Gastroesophageal sphincter (tissue), 3 donors: ENCODE measurements around the gene PHEX.

Experiments
- CTCF ChIP-seq, 4 experiments: fragments of 200-600 bp in 2 of 4; fragments of 450-650 bp in 2 of 4; sonication (generic) in 1 of 4; IDR thresholded peaks; one replicate each; pipeline ENCODE4 v1.5.1; 2017 to 2019; ENCODE audit warnings: antibody characterized with exemption in 4 of 4, mild to moderate bottlenecking in 2 of 4, moderate library complexity in 2 of 4
- EP300 ChIP-seq: sonication (generic); formaldehyde crosslinking; IDR thresholded peaks from one replicate; pipeline ENCODE4 v1.6.1; 2017; ENCODE audit warnings: antibody characterized with exemption, mild to moderate bottlenecking
- POLR2A ChIP-seq, 2 donors: fragments of 450-650 bp; IDR thresholded peaks; one replicate each; pipeline ENCODE4 v1.6.1; 2017; ENCODE audit warnings: antibody characterized with exemption in 2 of 2, mild to moderate bottlenecking in 2 of 2, moderate library complexity in 1 of 2
- POLR2AphosphoS5 ChIP-seq: sonication (generic); formaldehyde crosslinking; IDR thresholded peaks from one replicate; pipeline ENCODE4 v1.6.1; 2017; ENCODE audit warnings: antibody characterized with exemption

GRCh38 chrX:22116605-22117546 lies 84.8 kb downstream of the PHEX start:
- TF ChIP-seq CTCF (IDR thresholded peaks at IDR 0.05), result no peak
- no peak for TF ChIP-seq POLR2A (IDR thresholded peaks at IDR 0.05)
- no peak for TF ChIP-seq POLR2AphosphoS5
- TF ChIP-seq EP300, result no peak
